GM23248 (cell line): ENCODE data around the gene INO80D. TPM values are rescaled to one million over a fixed set of nuclear protein-coding genes. Genes with fewer than 3 reads are reported as not detected.

Source experiments
- DNase-seq: peaks from one replicate; pipeline ENCODE4 v3.0.0-alpha.2; 2015
- H2AFZ ChIP-seq: fragments of 200-600 bp; sonication (generic); 2 replicates; pipeline ENCODE4 v1.6.1; 2016; ENCODE audit warnings: antibody characterized with exemption
- H3F3A ChIP-seq: fragments of 200-600 bp; sonication (generic); 2 replicates; pipeline ENCODE4 v1.6.1; 2016; ENCODE audit warnings: mild to moderate bottlenecking, antibody characterized with exemption, mixed run types; ENCODE audit not compliant: insufficient read depth
- H3K27ac ChIP-seq: fragments of 200-600 bp; sonication (generic); 2 replicates; pipeline ENCODE4 v1.5.1; 2016; ENCODE audit warnings: mild to moderate bottlenecking
- H3K27me3 ChIP-seq: fragments of 200-600 bp; sonication (generic); replicated peaks from 2 replicates; pipeline ENCODE4 v1.6.1; 2016; ENCODE audit warnings: mild to moderate bottlenecking; ENCODE audit not compliant: insufficient read depth
- H3K36me3 ChIP-seq: fragments of 200-600 bp; sonication (generic); 2 replicates; pipeline ENCODE4 v1.6.1; 2016; ENCODE audit warnings: low read depth, mild to moderate bottlenecking
- H3K4me1 ChIP-seq: fragments of 200-600 bp; sonication (generic); 2 replicates; pipeline ENCODE4 v1.6.1; 2016; ENCODE audit warnings: mild to moderate bottlenecking; ENCODE audit not compliant: insufficient read depth
- H3K4me2 ChIP-seq: fragments of 200-600 bp; sonication (generic); one replicate; pipeline ENCODE4 v1.6.1; 2016; ENCODE audit warnings: mild to moderate bottlenecking; ENCODE audit not compliant: unreplicated experiment
- H3K4me3 ChIP-seq: fragments of 200-600 bp; sonication (generic); 2 replicates; pipeline ENCODE4 v1.5.1; 2016; ENCODE audit warnings: mild to moderate bottlenecking
- H3K79me2 ChIP-seq: fragments of 200-600 bp; sonication (generic); 2 replicates; pipeline ENCODE4 v1.6.1; 2016; ENCODE audit warnings: mild to moderate bottlenecking; ENCODE audit not compliant: insufficient read depth
- H3K9ac ChIP-seq: fragments of 200-600 bp; sonication (generic); 2 replicates; pipeline ENCODE4 v1.6.1; 2016; ENCODE audit warnings: mild to moderate bottlenecking
- H3K9me2 ChIP-seq: fragments of 200-600 bp; sonication (generic); 2 replicates; pipeline ENCODE4 v1.6.1; 2016; ENCODE audit warnings: mixed run types, mild to moderate bottlenecking, moderate library complexity; ENCODE audit not compliant: insufficient read depth
- H3K9me3 ChIP-seq: fragments of 200-600 bp; sonication (generic); one replicate; pipeline ENCODE4 v1.6.1; 2017; ENCODE audit warnings: low read depth
- H4K20me1 ChIP-seq: fragments of 200-600 bp; sonication (generic); 2 replicates; pipeline ENCODE4 v1.6.0; 2016; ENCODE audit not compliant: insufficient read depth
- EZH2 ChIP-seq: fragments of 200-600 bp; sonication (generic); IDR thresholded peaks from 2 replicates; pipeline ENCODE4 v1.6.1; 2018; ENCODE audit warnings: antibody characterized with exemption, mild to moderate bottlenecking; ENCODE audit not compliant: insufficient read depth, poor library complexity, severe bottlenecking
- EZH2phosphoT487 ChIP-seq: fragments of 200-600 bp; sonication (generic); IDR thresholded peaks from 2 replicates; pipeline ENCODE4 v1.6.1; 2018; ENCODE audit warnings: antibody characterized with exemption, moderate library complexity, mild to moderate bottlenecking, low read depth; ENCODE audit not compliant: insufficient read depth
- WGBS, 2 experiments: methylation state at CpG; one replicate each; pipeline ENCODE4 v1.1.6; 2015 to 2017; ENCODE audit warnings: low lambda C conversion rate in 2 of 2, low coverage in 1 of 2; ENCODE audit errors: missing lambda C conversion rate in 2 of 2; 5-methylcytosine and 5-hydroxymethylcytosine counted together
- in situ Hi-C: fragments of 300-500 bp; cut with MboI; formaldehyde crosslinking; loops from 2 replicates; pipeline ENCODE4 v1.15.0; 2020
- polyA plus RNA-seq: library from polyadenylated mRNA; unstranded; fragments of >200 nt; fragmentation: Nextera tagmentation; extraction: Ambion mirVana; gene quantifications from 2 replicates; pipeline ENCODE4 v1.2.1, GENCODE V29; 2016
- small RNA-seq: library from RNA; depleted of rRNA; stranded (forward); fragments of <200 nt; gene quantifications from one replicate; pipeline ENCODE3, GENCODE V24; 2014; ENCODE audit warnings: low read depth, low replicate concordance
- total RNA-seq: library from RNA; depleted of rRNA; stranded (reverse); fragments of >200 nt; shearing (Covaris generic); gene quantifications from 2 replicates; pipeline ENCODE4 v1.2.3, GENCODE V29; 2014; rRNA removed

INO80D gene
- total and polyA plus RNA-seq, 2 experiments from 2014 or later: 3.4 to 4.8 TPM

DNA sequence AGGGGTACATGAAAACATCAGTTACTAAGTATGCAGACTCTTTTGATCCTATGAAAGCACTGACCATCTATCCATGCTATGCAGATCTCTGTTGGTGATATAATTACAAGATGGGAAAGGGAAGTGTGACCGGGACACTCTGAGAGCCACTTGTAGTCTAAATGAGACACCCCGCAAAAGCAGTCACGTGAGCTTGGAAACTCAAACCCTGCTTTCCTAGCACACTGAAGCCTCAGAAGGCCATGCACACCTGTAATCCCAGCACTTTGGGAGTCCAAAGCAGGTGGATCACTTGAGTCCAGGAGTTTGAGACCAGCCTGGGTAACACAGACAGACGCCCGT, 137.5 kb downstream of the INO80D start:
- no peak overlapping the region for H3K27ac ChIP-seq
- H3K4me1 ChIP-seq: no peaks in the 10 kb centered on the region
- no peaks in the 10 kb centered on the region for H3F3A ChIP-seq
- H3K27me3 ChIP-seq: peaks cover 16% of the 10 kb centered on the region
- H3K79me2 ChIP-seq: no peaks in the 10 kb centered on the region
- H3K4me3 ChIP-seq: peak overlapping the region; percentile 68; the same call in 1 of the 2 replicates
- no peak overlapping the region for H3K9ac ChIP-seq
- H3K9me2 ChIP-seq: no peaks in the 10 kb centered on the region
- H3K9me3 ChIP-seq: no peaks in the 10 kb centered on the region
- H4K20me1 ChIP-seq: no peaks in the 10 kb centered on the region
- TF ChIP-seq EZH2 (no peak), EZH2phosphoT487 (no peak)
- peak overlapping the region; percentile 97 for H3K4me2 ChIP-seq
- 76 to 77% methylated on average over 5 of the region's 5 CpGs for WGBS, 2 experiments
- no peak for DNase-seq
- peak overlapping the region; percentile 74 for H2AFZ ChIP-seq
- H3K36me3 ChIP-seq: no peaks in the 10 kb centered on the region
- in situ Hi-C loops: no loop called here

DNA sequence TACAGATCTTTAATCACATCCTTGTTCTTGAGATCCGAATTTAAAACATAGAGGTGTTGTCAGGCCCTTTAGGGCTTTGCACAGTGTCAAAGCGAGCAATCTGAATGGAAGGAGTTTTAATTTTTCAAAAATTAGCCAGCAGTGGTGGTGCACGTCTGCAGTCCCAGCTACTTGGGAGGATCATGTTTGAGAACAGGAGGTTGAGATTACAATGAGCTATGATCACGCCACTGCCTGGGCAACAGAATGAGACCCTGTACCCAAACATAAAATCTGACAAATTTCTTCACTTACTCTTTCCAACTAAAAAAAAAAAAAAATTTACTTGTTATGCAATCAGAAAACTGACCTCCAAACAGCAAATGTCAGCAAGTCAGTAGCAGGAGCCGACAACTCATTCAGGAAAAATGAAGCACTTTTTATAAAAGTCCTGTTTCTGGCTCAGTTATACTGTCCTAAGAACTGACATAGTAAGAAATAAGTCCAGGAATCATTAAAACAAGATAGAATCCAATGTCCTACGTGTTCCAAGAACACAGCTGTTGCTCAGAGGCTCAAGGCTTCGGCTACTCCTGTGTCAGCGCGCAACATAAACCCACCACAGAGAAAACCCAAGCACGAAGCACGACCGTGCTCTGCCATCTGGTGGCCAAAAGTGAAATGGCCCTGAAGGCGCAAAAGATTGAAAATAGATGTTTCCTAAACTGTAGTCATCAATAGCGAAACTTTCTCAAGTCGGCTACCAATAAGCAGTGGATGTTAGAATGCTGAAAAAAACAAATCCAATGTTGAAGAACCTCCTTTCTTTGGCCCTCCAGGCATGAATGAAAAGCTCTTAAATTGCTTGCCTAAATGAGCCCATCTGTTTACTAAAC, 138.1 kb downstream of the INO80D start:
- 9% methylated on average over 15 of the region's 15 CpGs for WGBS, 2 experiments
- no peaks in the 10 kb centered on the region for H3K4me1 ChIP-seq
- no peak overlapping the region for H3K27ac ChIP-seq
- H4K20me1 ChIP-seq: no peaks in the 10 kb centered on the region
- TF ChIP-seq EZH2phosphoT487: no peak
- no peak for TF ChIP-seq EZH2
- peak; percentile 83 for DNase-seq
- H3K27me3 ChIP-seq: peaks cover 16% of the 10 kb centered on the region
- in situ Hi-C loops: no loop called here
- no peaks in the 10 kb centered on the region for H3K79me2 ChIP-seq
- 0 out of 2 replicates have a peak overlapping the region, but pooled peaks have one; percentile 15 for H3K9ac ChIP-seq
- no peaks in the 10 kb centered on the region for H3K36me3 ChIP-seq
- H3F3A ChIP-seq: no peaks in the 10 kb centered on the region
- peak overlapping the region; percentile 74 for H2AFZ ChIP-seq
- peak overlapping the region; percentile 97 for H3K4me2 ChIP-seq
- no peaks in the 10 kb centered on the region for H3K9me2 ChIP-seq
- no peaks in the 10 kb centered on the region for H3K9me3 ChIP-seq
- peak overlapping the region; percentile 68 for H3K4me3 ChIP-seq

DNA sequence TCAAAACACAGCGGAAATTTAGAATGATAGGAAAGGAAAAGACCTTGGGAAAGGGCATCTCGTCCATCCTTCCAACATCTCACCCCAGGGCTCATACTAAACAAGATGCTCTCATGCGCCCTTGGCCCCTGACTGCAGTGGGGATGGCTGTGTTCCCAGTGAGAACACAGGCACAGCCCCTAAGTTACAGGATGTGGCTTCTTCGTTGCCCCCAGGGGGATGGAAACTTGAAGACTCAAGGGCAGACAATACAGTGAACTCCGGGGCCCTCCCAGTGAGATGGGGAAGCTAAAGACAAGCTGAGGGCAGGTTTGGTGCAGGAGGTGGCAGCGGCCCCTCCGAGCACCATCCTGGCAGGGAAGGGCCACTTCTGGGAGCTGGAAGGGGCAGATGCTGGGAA, 139.7 kb downstream of the INO80D start:
- TF ChIP-seq EZH2phosphoT487: no peak
- no peak for TF ChIP-seq EZH2
- Histone ChIP-seq H3K4me1 (no peaks in the 10 kb centered on the region), H4K20me1 (no peaks in the 10 kb centered on the region), H2AFZ (no peak overlapping the region), H3K9ac (no peak overlapping the region), H3K79me2 (no peaks in the 10 kb centered on the region), H3K4me3 (no peak overlapping the region), H3K9me2 (no peaks in the 10 kb centered on the region), H3K27me3 (peaks cover 7% of the 10 kb centered on the region), H3K36me3 (no peaks in the 10 kb centered on the region), H3K4me2 (no peak overlapping the region), H3K27ac (no peak overlapping the region), H3F3A (no peaks in the 10 kb centered on the region), H3K9me3 (no peaks in the 10 kb centered on the region)
- no peak for DNase-seq
- 88 to 89% methylated on average over 7 of the region's 7 CpGs for WGBS, 2 experiments
- in situ Hi-C loops: no loop called here

Small RNA genes lying within 50 kb of the gene (small RNA-seq; reads per million reads assigned to genes)
- gene RF00006 (not detected), gene RF00019 (not detected)

Other genes with a start within 250 kb of the INO80D start
- 77.0 and 87.5 TPM in 2 replicates for gene NDUFS1, start 73.3 kb upstream of the INO80D start, total RNA-seq
- gene NDUFS1, start 73.3 kb upstream of the INO80D start, polyA plus RNA-seq: 49.8 and 52.0 TPM in 2 replicates
- gene EEF1B2, start 73.7 kb upstream of the INO80D start, total RNA-seq: 365 and 382 TPM in 2 replicates
- gene EEF1B2, start 73.7 kb upstream of the INO80D start, polyA plus RNA-seq: 390 and 394 TPM in 2 replicates
- 9.1 and 10.2 TPM in 2 replicates for gene ZDBF2, start 188.5 kb upstream of the INO80D start, total RNA-seq
- 2.5 and 3.0 TPM in 2 replicates for gene ZDBF2, start 188.5 kb upstream of the INO80D start, polyA plus RNA-seq